Gastroesophageal sphincter (tissue), 3 donors: ENCODE measurements around the gene SMIM15.

Experiments
- CTCF ChIP-seq, 4 experiments: fragments of 200-600 bp in 2 of 4; fragments of 450-650 bp in 2 of 4; sonication (generic) in 1 of 4; IDR thresholded peaks; one replicate each; pipeline ENCODE4 v1.5.1; 2017 to 2019; ENCODE audit warnings: antibody characterized with exemption in 4 of 4, mild to moderate bottlenecking in 2 of 4, moderate library complexity in 2 of 4
- POLR2A ChIP-seq, 2 donors: fragments of 450-650 bp; IDR thresholded peaks; one replicate each; pipeline ENCODE4 v1.6.1; 2017; ENCODE audit warnings: antibody characterized with exemption in 2 of 2, mild to moderate bottlenecking in 2 of 2, moderate library complexity in 1 of 2
- POLR2AphosphoS5 ChIP-seq: sonication (generic); formaldehyde crosslinking; IDR thresholded peaks from one replicate; pipeline ENCODE4 v1.6.1; 2017; ENCODE audit warnings: antibody characterized with exemption

- TF ChIP-seq POLR2AphosphoS5: no peak
- no peak for TF ChIP-seq CTCF (IDR thresholded peaks at IDR 0.05)
- no peak for TF ChIP-seq POLR2A (IDR thresholded peaks at IDR 0.05)
Observed at GRCh38 chr5:61123145-61123544, 39.1 kb downstream of the SMIM15 start.
